K562 (cell line): ENCODE measurements around the gene MYL12B. TPM values are rescaled to one million over a fixed set of nuclear protein-coding genes. Genes with fewer than 3 reads are reported as not detected.

Source experiments
- BACH1 ChIP-seq: fragments of 200-800 bp; sonication (Bioruptor generic); IDR thresholded peaks from 2 replicates; pipeline ENCODE4 v1.6.1; 2016; ENCODE audit warnings: missing genetic modification characterization, missing compliant biosample characterization
- CBX3 ChIP-seq, 2 experiments: IDR thresholded peaks; 1 replicate in 1 of 2; 2 replicates in 1 of 2; pipeline ENCODE4 v1.6.1; 2012; ENCODE audit warnings: inconsistent platforms in 2 of 2, low read length in 2 of 2, borderline replicate concordance in 1 of 2, control low read depth in 1 of 2
- CLOCK ChIP-seq: fragments of 250-450 bp; sonication (Bioruptor Pico); IDR thresholded peaks from 2 replicates; pipeline ENCODE4 v1.4.0; 2020; ENCODE audit warnings: mild to moderate bottlenecking, moderate library complexity, borderline replicate concordance
- CTCFL ChIP-seq: IDR thresholded peaks from 2 replicates; pipeline ENCODE4 v1.6.1; 2011; ENCODE audit warnings: borderline replicate concordance, low read depth, mild to moderate bottlenecking, moderate library complexity, low read length; ENCODE audit not compliant: insufficient read depth, poor library complexity, severe bottlenecking
- E2F6 ChIP-seq, 2 experiments: IDR thresholded peaks; 2 replicates each; pipeline ENCODE4 v1.6.1; 2011; ENCODE audit warnings: borderline replicate concordance in 1 of 2, control low read depth in 1 of 2, low read depth in 1 of 2, low read length in 1 of 2, mild to moderate bottlenecking in 1 of 2, mixed read lengths in 1 of 2, moderate library complexity in 1 of 2; ENCODE audit not compliant: insufficient read depth in 1 of 2, insufficient read length in 1 of 2, poor library complexity in 1 of 2, severe bottlenecking in 1 of 2; ENCODE audit errors: extremely low read depth in 1 of 2
- ELF1 ChIP-seq: fragments of 200-800 bp; sonication (Bioruptor generic); IDR thresholded peaks from 2 replicates; pipeline ENCODE4 v1.6.1; 2016; ENCODE audit warnings: missing genetic modification characterization, missing compliant biosample characterization
- GATAD2B ChIP-seq: fragments of 450-650 bp; IDR thresholded peaks from 2 replicates; pipeline ENCODE4 v1.6.1; 2017; ENCODE audit warnings: mild to moderate bottlenecking, borderline replicate concordance
- HDAC2 ChIP-seq: fragments of 450-650 bp; IDR thresholded peaks from 2 replicates; pipeline ENCODE4 v1.6.1; 2016; ENCODE audit warnings: mild to moderate bottlenecking
- JUND ChIP-seq, 2 experiments: IDR thresholded peaks; 2 replicates in 1 of 2; 3 replicates in 1 of 2; pipeline ENCODE4 v1.6.1; 2011; ENCODE audit warnings: borderline replicate concordance in 2 of 2, low read depth in 2 of 2, low read length in 2 of 2, improper control_type of control experiment in 1 of 2, missing biosample characterization in 1 of 2, missing genetic modification characterization in 1 of 2, missing genetic modification reagents in 1 of 2
- LARP7 ChIP-seq: fragments of 450-650 bp; IDR thresholded peaks from 2 replicates; pipeline ENCODE4 v1.6.1; 2016
- LCOR ChIP-seq: sonication (generic); formaldehyde crosslinking; IDR thresholded peaks from 2 replicates; pipeline ENCODE4 v1.8.0; 2022; ENCODE audit warnings: mild to moderate bottlenecking, missing genetic modification reagents
- MEF2D ChIP-seq: conservative IDR thresholded peaks from 2 replicates; pipeline ENCODE4 v1.6.1; 2016; ENCODE audit warnings: low read depth, missing genetic modification characterization, missing compliant biosample characterization
- RB1 ChIP-seq: fragments of 450-650 bp; IDR thresholded peaks from 2 replicates; pipeline ENCODE4 v1.6.1; 2017; ENCODE audit warnings: low read depth, mild to moderate bottlenecking
- SOX6 ChIP-seq: fragments of 450-650 bp; IDR thresholded peaks from 2 replicates; pipeline ENCODE4 v1.6.1; 2014; ENCODE audit warnings: mild to moderate bottlenecking
- TAF9B ChIP-seq: fragments of 450-650 bp; IDR thresholded peaks from 2 replicates; pipeline ENCODE4 v1.6.1; 2018; ENCODE audit warnings: mild to moderate bottlenecking; ENCODE audit not compliant: partially characterized antibody
- ZBTB2 ChIP-seq: fragments of 450-650 bp; IDR thresholded peaks from 2 replicates; pipeline ENCODE4 v1.6.1; 2016; ENCODE audit warnings: antibody characterized with exemption
- ZFP36 ChIP-seq: fragments of 150-350 bp; IDR thresholded peaks from 2 replicates; pipeline ENCODE4 v1.6.1; 2018; ENCODE audit warnings: low read length, low read depth; ENCODE audit not compliant: partially characterized antibody
- ZNF766 ChIP-seq: fragments of 200-800 bp; sonication (Bioruptor generic); conservative IDR thresholded peaks from 2 replicates; pipeline ENCODE4 v1.6.1; 2016; ENCODE audit warnings: missing genetic modification characterization, missing compliant biosample characterization
- polyA plus RNA-seq, 8 experiments: library from polyadenylated mRNA; depleted of rRNA in 4 of 8; stranded (reverse) in 5 of 8; unstranded in 3 of 8; fragments of >200 nt; fragmentation: Nextera tagmentation in 2 of 8; fragmentation: Illumina TruSeq in 1 of 8; extraction: Ambion mirVana in 2 of 8; extraction: Trizol in 1 of 8; gene quantifications; 2 replicates each; pipeline versions ENCODE4 v1.2.1 to v1.2.3, GENCODE V29; 2011 to 2014; ENCODE audit warnings: inconsistent platforms in 1 of 8, missing spikeins in 1 of 8
- total RNA-seq, 7 experiments: library from RNA; depleted of rRNA in 6 of 7; stranded (reverse); fragments of >200 nt in 6 of 7; fragmentation: Illumina TruSeq in 2 of 7; extraction: Trizol in 2 of 7; gene quantifications; 2 replicates each; pipeline versions ENCODE4 v1.2.1 to v1.2.3, GENCODE V29; 2011 to 2021; ENCODE audit warnings: low replicate concordance in 1 of 7

The MYL12B gene
- total and polyA plus RNA-seq, 9 of the 15 experiments (the other 6 are each of a cell fraction or from before 2014, with no cell fraction given): 220 to 995 (median 463) TPM

- TF ChIP-seq MEF2D (tag) (0 out of 2 replicates have a peak, but pooled peaks have one; percentile 42), LARP7 (no peak), CTCFL (peak; percentile 55), TAF9B (peak; percentile 53), ZFP36 (peak; percentile 67), E2F6 (IDR thresholded peaks at IDR 0.05; ENCODE audit: borderline replicate concordance in 1 of 2, extremely low read depth in 1 of 2, insufficient read depth in 1 of 2, insufficient read length in 1 of 2, low read depth in 1 of 2, low read length in 1 of 2, poor library complexity in 1 of 2, severe bottlenecking in 1 of 2) (peak in 1 of 2 experiments; percentile 44), LCOR (peak; percentile 97), JUND (IDR thresholded peaks at IDR 0.05; ENCODE audit: borderline replicate concordance, low read depth, low read length) (peak; percentile 91), JUND (tag; IDR thresholded peaks at IDR 0.05; ENCODE audit: borderline replicate concordance, low read depth, low read length) (peak; percentile 76; the same call in 1 of the 3 replicates), GATAD2B (peak; percentile 47; the same call in 1 of the 2 replicates), ZNF766 (CRISPR knock-in tag) (0 out of 2 replicates have a peak, but pooled peaks have one; percentile 46), HDAC2 (peak; percentile 73; the same call in 1 of the 2 replicates), RB1 (peak; percentile 82), CLOCK (CRISPR knock-in tag) (no peak), ELF1 (tag) (peak; percentile 18; the same call in 1 of the 2 replicates), ZBTB2 (no peak; the same call in 1 of the 2 replicates), SOX6 (peak; percentile 63), BACH1 (tag) (no peak), CBX3 (IDR thresholded peaks at IDR 0.05; ENCODE audit: borderline replicate concordance in 1 of 2, low read length in 2 of 2) (peak in 1 of 2 experiments; percentile 93; a peak in 2 of 3 replicates)
Measured at GRCh38 chr18:3297025-3297984, 35.4 kb downstream of the MYL12B start (continued).
